ENCODE data around the gene PCCA. TPM values are rescaled to one million over a fixed set of nuclear protein-coding genes. Genes with fewer than 3 reads are reported as not detected.

Gene PCCA
- total and polyA plus RNA-seq, 5 donors, result 35.6 to 56.2 (median 54.6) TPM

GRCh38 chr13:100473087-100473486 lies 384.2 kb downstream of the PCCA start:
- Histone ChIP-seq H3K27me3 (ENCODE audit: control insufficient read depth, insufficient read depth) (no peaks in the 10 kb centered on the region), H3K4me3 (ENCODE audit: low read length) (no peak overlapping the region), H3K4me1 (ENCODE audit: control insufficient read depth, insufficient read depth, low read length) (no peaks in the 10 kb centered on the region), H3K9me3 (ENCODE audit: control insufficient read depth, low read length) (no peaks in the 10 kb centered on the region), H3K27ac (ENCODE audit: low read length) (no peak overlapping the region)
- WGBS, result 76% methylated on average over 10 of the region's 10 CpGs
- no peak for ATAC-seq
- intact Hi-C loops (cut with DNase I), result no loop called here
- no peak for DNase-seq

- no peaks in the 10 kb centered on the region for H3K27me3 ChIP-seq (ENCODE audit: control insufficient read depth, insufficient read depth)
- ATAC-seq (no peak), DNase-seq (no peak)
- H3K4me1 ChIP-seq (ENCODE audit: control insufficient read depth, insufficient read depth, low read length), result no peaks in the 10 kb centered on the region
- no peaks in the 10 kb centered on the region for H3K9me3 ChIP-seq (ENCODE audit: control insufficient read depth, low read length)
- no peak overlapping the region for H3K27ac ChIP-seq (ENCODE audit: low read length)
- intact Hi-C loops (cut with DNase I), result no loop called here
- H3K4me3 ChIP-seq (ENCODE audit: low read length), result no peak overlapping the region
- 90% methylated on average over 8 of the region's 8 CpGs for WGBS
These were observed 384.7 kb downstream of the PCCA start for GRCh38 chr13:100473501-100474044.

GRCh38 chr13:100476963-100477362 lies 388.1 kb downstream of the PCCA start:
- intact Hi-C loops (cut with DNase I), result no loop called here
- Histone ChIP-seq H3K4me3 (ENCODE audit: low read length) (no peak overlapping the region), H3K4me1 (ENCODE audit: control insufficient read depth, insufficient read depth, low read length) (no peaks in the 10 kb centered on the region), H3K27me3 (ENCODE audit: control insufficient read depth, insufficient read depth) (no peaks in the 10 kb centered on the region), H3K27ac (ENCODE audit: low read length) (no peak overlapping the region), H3K9me3 (ENCODE audit: control insufficient read depth, low read length) (no peaks in the 10 kb centered on the region)
- ATAC-seq (no peak), DNase-seq (no peak)
- WGBS, result 97% methylated on average over 5 of the region's 5 CpGs

- 91% methylated on average over 12 of the region's 12 CpGs for WGBS
- ATAC-seq, result no peak
- intact Hi-C loops (cut with DNase I), result no loop called here
These were observed 389.4 kb downstream of the PCCA start for GRCh38 chr13:100478107-100478809.

GRCh38 chr13:100480676-100481075 lies 391.8 kb downstream of the PCCA start:
- DNase-seq (no peak), ATAC-seq (no peak)
- no peak overlapping the region for H3K4me3 ChIP-seq (ENCODE audit: low read length)
- no peaks in the 10 kb centered on the region for H3K27me3 ChIP-seq (ENCODE audit: control insufficient read depth, insufficient read depth)
- peaks cover 3% of the 10 kb centered on the region for H3K4me1 ChIP-seq (ENCODE audit: control insufficient read depth, insufficient read depth, low read length)
- intact Hi-C loops (cut with DNase I), result no loop called here
- 87% methylated on average over 9 of the region's 9 CpGs for WGBS
- no peaks in the 10 kb centered on the region for H3K9me3 ChIP-seq (ENCODE audit: control insufficient read depth, low read length)
- no peak overlapping the region for H3K27ac ChIP-seq (ENCODE audit: low read length)

More at GRCh38 chr13:100478107-100478809, 389.4 kb downstream of the PCCA start:
- no peak overlapping the region for H3K4me3 ChIP-seq (ENCODE audit: low read length)
- H3K27ac ChIP-seq (ENCODE audit: low read length), result no peak overlapping the region
- H3K9me3 ChIP-seq (ENCODE audit: control insufficient read depth, low read length), result no peaks in the 10 kb centered on the region
- no peak for DNase-seq
- H3K27me3 ChIP-seq (ENCODE audit: control insufficient read depth, insufficient read depth), result no peaks in the 10 kb centered on the region
- H3K4me1 ChIP-seq (ENCODE audit: control insufficient read depth, insufficient read depth, low read length), result peaks cover 2% of the 10 kb centered on the region

- no peak overlapping the region for H3K27ac ChIP-seq (ENCODE audit: low read length)
- intact Hi-C loops (cut with DNase I), result no loop called here
- ATAC-seq (no peak), DNase-seq (no peak)
- H3K4me1 ChIP-seq (ENCODE audit: control insufficient read depth, insufficient read depth, low read length), result peaks cover 3% of the 10 kb centered on the region
- no peaks in the 10 kb centered on the region for H3K9me3 ChIP-seq (ENCODE audit: control insufficient read depth, low read length)
- H3K4me3 ChIP-seq (ENCODE audit: low read length), result no peak overlapping the region
- no peaks in the 10 kb centered on the region for H3K27me3 ChIP-seq (ENCODE audit: control insufficient read depth, insufficient read depth)
- 65% methylated on average over 6 of the region's 6 CpGs for WGBS
These were observed 394.2 kb downstream of the PCCA start for GRCh38 chr13:100483139-100483538.

- no peak overlapping the region for H3K27ac ChIP-seq (ENCODE audit: low read length)
- H3K4me1 ChIP-seq (ENCODE audit: control insufficient read depth, insufficient read depth, low read length), result peaks cover 3% of the 10 kb centered on the region
- no peak for DNase-seq
- 49% methylated on average over 8 of the region's 8 CpGs for WGBS
- no peak overlapping the region for H3K4me3 ChIP-seq (ENCODE audit: low read length)
- no peaks in the 10 kb centered on the region for H3K9me3 ChIP-seq (ENCODE audit: control insufficient read depth, low read length)
- no peak for ATAC-seq
- H3K27me3 ChIP-seq (ENCODE audit: control insufficient read depth, insufficient read depth), result no peaks in the 10 kb centered on the region
- intact Hi-C loops (cut with DNase I), result no loop called here
These were observed 395.0 kb downstream of the PCCA start for GRCh38 chr13:100483841-100484381.

- DNase-seq (no peak), ATAC-seq (no peak)
- 82% methylated on average over 3 of the region's 3 CpGs for WGBS
- no peaks in the 10 kb centered on the region for H3K27me3 ChIP-seq (ENCODE audit: control insufficient read depth, insufficient read depth)
- peaks cover 3% of the 10 kb centered on the region for H3K4me1 ChIP-seq (ENCODE audit: control insufficient read depth, insufficient read depth, low read length)
- H3K9me3 ChIP-seq (ENCODE audit: control insufficient read depth, low read length), result no peaks in the 10 kb centered on the region
- no peak overlapping the region for H3K4me3 ChIP-seq (ENCODE audit: low read length)
- no peak overlapping the region for H3K27ac ChIP-seq (ENCODE audit: low read length)
- intact Hi-C loops (cut with DNase I), result no loop called here
These were observed 395.8 kb downstream of the PCCA start for GRCh38 chr13:100484702-100485101.

- H3K27ac ChIP-seq (ENCODE audit: low read length), result no peak overlapping the region
- no peak for DNase-seq
- no peak for ATAC-seq
- H3K27me3 ChIP-seq (ENCODE audit: control insufficient read depth, insufficient read depth), result no peaks in the 10 kb centered on the region
- H3K4me1 ChIP-seq (ENCODE audit: control insufficient read depth, insufficient read depth, low read length), result peaks cover 3% of the 10 kb centered on the region
- H3K9me3 ChIP-seq (ENCODE audit: control insufficient read depth, low read length), result no peaks in the 10 kb centered on the region
- intact Hi-C loops (cut with DNase I), result no loop called here
- no peak overlapping the region for H3K4me3 ChIP-seq (ENCODE audit: low read length)
- 87% methylated on average over 2 of the region's 2 CpGs for WGBS
These were observed 396.4 kb downstream of the PCCA start for GRCh38 chr13:100485265-100485664.

- no peak for DNase-seq
- intact Hi-C loops (cut with DNase I), result no loop called here
- no peak overlapping the region for H3K4me3 ChIP-seq (ENCODE audit: low read length)
- WGBS, result 71% methylated on average over 4 of the region's 4 CpGs
- no peaks in the 10 kb centered on the region for H3K27me3 ChIP-seq (ENCODE audit: control insufficient read depth, insufficient read depth)
- H3K9me3 ChIP-seq (ENCODE audit: control insufficient read depth, low read length), result no peaks in the 10 kb centered on the region
- no peak overlapping the region for H3K27ac ChIP-seq (ENCODE audit: low read length)
- ATAC-seq, result peak in 1 of 2 donors; percentile 16
- peaks cover 2% of the 10 kb centered on the region for H3K4me1 ChIP-seq (ENCODE audit: control insufficient read depth, insufficient read depth, low read length)
These were observed 401.8 kb downstream of the PCCA start for GRCh38 chr13:100490692-100491091.

- H3K9me3 ChIP-seq (ENCODE audit: control insufficient read depth, low read length), result no peaks in the 10 kb centered on the region
- 61% methylated on average over 8 of the region's 8 CpGs for WGBS
- H3K4me3 ChIP-seq (ENCODE audit: low read length), result no peak overlapping the region
- peak; percentile 85 to 87 for ATAC-seq
- intact Hi-C loops (cut with DNase I), result no loop called here
- DNase-seq, result peak in 2 of 3 donors; percentile 65 to 74
- H3K27me3 ChIP-seq (ENCODE audit: control insufficient read depth, insufficient read depth), result no peaks in the 10 kb centered on the region
- H3K27ac ChIP-seq (ENCODE audit: low read length), result no peak overlapping the region
- peaks cover 2% of the 10 kb centered on the region for H3K4me1 ChIP-seq (ENCODE audit: control insufficient read depth, insufficient read depth, low read length)
These were observed 402.4 kb downstream of the PCCA start for GRCh38 chr13:100491164-100491842.
